ENCODE data around the gene MATK. TPM values are rescaled to one million over a fixed set of nuclear protein-coding genes. Genes with fewer than 3 reads are reported as not detected.

MATK gene
- total RNA-seq, result not detected in 2 replicates

GRCh38 chr19:3785938-3786824 is at the start of gene MATK:
Gene MATK, minus strand, starts transcription at chr19:3786381. Its CDS starts 1,246 bp downstream, at chr19:3785135.

GRCh38 chr19:3771906-3772455 is 14.2 kb downstream of the MATK start, which contains the start of gene RAX2:
Gene RAX2, minus strand, starts transcription at chr19:3772228. Its CDS starts 486 bp downstream, at chr19:3771742.

GRCh38 chr19:3762501-3763459 is 23.4 kb downstream of the MATK start, which contains the start of gene MRPL54:
Gene MRPL54, plus strand, starts transcription at chr19:3762682. Its CDS starts 19 bp downstream, at chr19:3762701.

DNA sequence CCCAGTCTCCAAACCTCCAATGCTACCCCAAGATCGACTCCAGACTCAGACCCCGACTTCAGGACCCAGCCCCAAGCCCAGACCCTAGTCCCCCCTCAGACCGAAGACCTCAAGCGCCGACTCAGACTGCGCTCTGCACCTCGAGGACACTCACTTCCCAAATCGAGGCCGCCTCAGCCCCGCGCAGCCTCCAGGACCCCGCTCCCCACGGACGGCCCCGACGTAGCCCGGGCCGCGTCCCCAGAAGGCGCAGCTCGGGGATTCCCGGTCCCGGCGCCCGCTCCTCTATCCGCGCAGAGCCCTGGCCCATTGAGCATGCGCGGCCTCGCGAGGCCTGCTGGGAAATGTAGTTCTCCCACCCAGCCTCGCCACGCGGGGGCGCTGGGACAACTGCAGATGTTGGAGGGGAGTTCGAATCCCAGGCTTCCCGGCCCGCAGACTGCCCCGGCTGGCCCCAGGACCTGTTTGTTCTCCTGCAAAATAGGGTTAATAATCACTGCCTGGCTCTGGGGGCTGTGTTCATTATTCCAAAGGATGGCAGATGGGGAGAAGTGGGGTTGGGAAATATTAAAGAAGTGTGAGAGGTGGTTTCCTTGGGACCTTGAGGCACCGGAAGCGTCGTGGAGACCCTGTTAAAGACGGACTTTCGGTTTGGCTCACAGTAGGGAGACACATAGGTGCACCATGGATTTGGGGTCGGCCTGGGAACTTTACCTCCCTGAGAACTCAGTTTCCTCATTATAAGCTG is 24.6 kb downstream of the MATK start, which contains the start of gene APBA3:
TSS of gene APBA3 (minus strand) at position 311 of the 748 bp plus-strand sequence. CDS start 1,428 bp downstream, outside the sequence.

Other genes with a start within 250 kb of the MATK start
- gene TEKTIP1, start 247.2 kb downstream of the MATK start, total RNA-seq, result not detected in 2 replicates
- gene MFSD12, start 228.8 kb downstream of the MATK start, total RNA-seq, result 46.5 and 62.0 TPM in 2 replicates
- 88.2 and 115 TPM in 2 replicates for gene HMG20B, start 213.4 kb downstream of the MATK start, total RNA-seq
- not detected in 2 replicates for gene GIPC3, start 200.9 kb downstream of the MATK start, total RNA-seq
- gene TBXA2R, start 179.5 kb downstream of the MATK start, total RNA-seq, result 0.23 TPM in 2 replicates
- gene CACTIN, start 159.6 kb downstream of the MATK start, total RNA-seq, result 31.4 and 36.1 TPM in 2 replicates
- 9.6 and 10.5 TPM in 2 replicates for gene PIP5K1C, start 85.9 kb downstream of the MATK start, total RNA-seq
- gene TJP3, start 78.0 kb downstream of the MATK start, total RNA-seq, result under 0.01 and 1.7 TPM in 2 replicates
- gene APBA3, start 24.7 kb downstream of the MATK start, total RNA-seq, result 15.5 and 16.0 TPM in 2 replicates
- 56.5 and 77.3 TPM in 2 replicates for gene MRPL54, start 23.7 kb downstream of the MATK start, total RNA-seq
- not detected in 2 replicates for gene RAX2, start 14.2 kb downstream of the MATK start, total RNA-seq
- gene ZFR2, start 82.7 kb upstream of the MATK start, total RNA-seq, result not detected in 2 replicates
- not detected in 2 replicates for gene ATCAY, start 94.3 kb upstream of the MATK start, total RNA-seq
- not detected in 2 replicates for gene NMRK2, start 146.7 kb upstream of the MATK start, total RNA-seq
- gene DAPK3, start 184.7 kb upstream of the MATK start, total RNA-seq, result 47.8 and 74.7 TPM in 2 replicates
- gene EEF2, start 199.1 kb upstream of the MATK start, total RNA-seq, result 1,979 and 2,783 TPM in 2 replicates
- 18.7 and 19.7 TPM in 2 replicates for gene PIAS4, start 221.4 kb upstream of the MATK start, total RNA-seq